Measurements from ENCODE around the gene MSI2. TPM values are rescaled to one million over a fixed set of nuclear protein-coding genes. Genes with fewer than 3 reads are reported as not detected.

The MSI2 gene
- total RNA-seq, 2 experiments from 2014 or later, result 59.6 to 61.7 TPM

- TF ChIP-seq, protein P1, sequence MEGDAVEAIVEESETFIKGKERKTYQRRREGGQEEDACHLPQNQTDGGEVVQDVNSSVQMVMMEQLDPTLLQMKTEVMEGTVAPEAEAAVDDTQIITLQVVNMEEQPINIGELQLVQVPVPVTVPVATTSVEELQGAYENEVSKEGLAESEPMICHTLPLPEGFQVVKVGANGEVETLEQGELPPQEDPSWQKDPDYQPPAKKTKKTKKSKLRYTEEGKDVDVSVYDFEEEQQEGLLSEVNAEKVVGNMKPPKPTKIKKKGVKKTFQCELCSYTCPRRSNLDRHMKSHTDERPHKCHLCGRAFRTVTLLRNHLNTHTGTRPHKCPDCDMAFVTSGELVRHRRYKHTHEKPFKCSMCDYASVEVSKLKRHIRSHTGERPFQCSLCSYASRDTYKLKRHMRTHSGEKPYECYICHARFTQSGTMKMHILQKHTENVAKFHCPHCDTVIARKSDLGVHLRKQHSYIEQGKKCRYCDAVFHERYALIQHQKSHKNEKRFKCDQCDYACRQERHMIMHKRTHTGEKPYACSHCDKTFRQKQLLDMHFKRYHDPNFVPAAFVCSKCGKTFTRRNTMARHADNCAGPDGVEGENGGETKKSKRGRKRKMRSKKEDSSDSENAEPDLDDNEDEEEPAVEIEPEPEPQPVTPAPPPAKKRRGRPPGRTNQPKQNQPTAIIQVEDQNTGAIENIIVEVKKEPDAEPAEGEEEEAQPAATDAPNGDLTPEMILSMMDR (IDR thresholded peaks at IDR 0.05), result no peak
- intact Hi-C loops (cut with micrococcal nuclease), result no loop called here
- ATAC-seq (no peak), DNase-seq (no peak)
- ChIA-PET POLR2A (interaction anchor here (1.1 to 1.5 kb wide), 2 partner anchors 10 to 11 kb away, joined by 3 to 4 read pairs; no protein-coding TSS in a partner anchor), CTCF (interaction anchor here (1.5 to 4.0 kb wide), 3 partner anchors 17 to 371 kb away, joined by 6 to 13 read pairs (median 8); no protein-coding TSS in a partner anchor)
- no peak overlapping the region for H3K4me3 Mint-ChIP-seq
- no peaks in the 10 kb centered on the region for H3K27me3 Mint-ChIP-seq
- no peak overlapping the region for H3K27ac Mint-ChIP-seq
- peaks cover 20% of the 10 kb centered on the region for H3K36me3 Mint-ChIP-seq (ENCODE audit: low read depth)
- peaks cover 33% of the 10 kb centered on the region for H3K4me1 Mint-ChIP-seq (ENCODE audit: low read depth)
- no peaks in the 10 kb centered on the region for H3K9me3 Mint-ChIP-seq
These were observed 358.4 kb downstream of the MSI2 start for GRCh38 chr17:57614742-57615141.

DNA sequence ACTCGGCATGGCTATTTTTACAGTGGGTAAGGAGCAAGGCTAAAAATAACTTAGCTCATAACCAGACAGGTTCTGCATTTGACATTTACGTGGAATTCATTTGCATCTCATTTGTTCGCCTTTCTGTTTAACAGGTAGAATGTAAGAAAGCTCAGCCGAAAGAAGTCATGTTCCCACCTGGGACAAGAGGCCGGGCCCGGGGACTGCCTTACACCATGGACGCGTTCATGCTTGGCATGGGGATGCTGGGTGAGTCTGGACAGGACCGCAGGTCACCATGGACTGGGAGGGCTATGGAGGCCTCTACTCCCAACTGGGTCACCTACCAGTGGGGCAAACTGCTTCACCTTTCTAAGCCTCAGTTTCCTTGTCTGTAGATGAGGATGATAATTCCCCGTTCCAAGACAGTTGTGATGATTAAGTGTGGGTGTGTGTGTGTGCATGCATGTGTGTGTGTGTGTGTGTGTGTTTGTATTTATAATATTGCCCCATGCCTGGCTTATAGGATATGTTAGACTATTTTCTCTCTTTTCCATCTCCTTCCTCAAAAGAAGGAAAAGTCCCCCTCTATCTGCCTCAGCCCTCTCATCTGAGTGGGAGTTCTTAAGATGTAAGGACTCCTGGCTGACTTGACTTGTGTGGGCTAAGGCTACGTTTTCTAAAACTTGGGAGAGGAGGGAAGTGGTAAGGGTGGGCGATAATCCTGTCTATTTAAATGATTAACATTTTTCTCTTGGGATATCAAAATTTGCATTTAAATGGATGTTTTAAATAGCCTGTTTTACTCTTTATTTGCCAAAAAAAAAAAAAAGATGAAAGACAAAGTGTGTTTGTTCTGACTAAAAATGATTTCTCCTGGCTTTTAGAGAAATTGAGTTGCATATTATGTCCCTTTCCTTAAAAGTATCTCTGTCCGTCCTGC, 359.8 kb downstream of the MSI2 start:
- POLR2A ChIA-PET, result interaction anchor here (1.1 kb wide), 1 partner anchor 13 kb away, joined by 3 read pairs; no protein-coding TSS in a partner anchor
- H3K9me3 Mint-ChIP-seq, result no peaks in the 10 kb centered on the region
- TF ChIP-seq, protein P1 (IDR thresholded peaks at IDR 0.05), result no peak
- H3K36me3 Mint-ChIP-seq (ENCODE audit: low read depth), result peaks cover 23% of the 10 kb centered on the region
- intact Hi-C loops (cut with micrococcal nuclease), result no loop called here
- H3K27ac Mint-ChIP-seq, result no peak overlapping the region
- H3K27me3 Mint-ChIP-seq, result no peaks in the 10 kb centered on the region
- no peak overlapping the region for H3K4me3 Mint-ChIP-seq
- peaks cover 28% of the 10 kb centered on the region for H3K4me1 Mint-ChIP-seq (ENCODE audit: low read depth)
- CTCF ChIA-PET, result interaction anchor here (0.7 to 4.0 kb wide), 3 partner anchors 18 to 372 kb away, joined by 3 to 13 read pairs (median 6); no protein-coding TSS in a partner anchor
- DNase-seq (no peak), ATAC-seq (no peak)

DNA sequence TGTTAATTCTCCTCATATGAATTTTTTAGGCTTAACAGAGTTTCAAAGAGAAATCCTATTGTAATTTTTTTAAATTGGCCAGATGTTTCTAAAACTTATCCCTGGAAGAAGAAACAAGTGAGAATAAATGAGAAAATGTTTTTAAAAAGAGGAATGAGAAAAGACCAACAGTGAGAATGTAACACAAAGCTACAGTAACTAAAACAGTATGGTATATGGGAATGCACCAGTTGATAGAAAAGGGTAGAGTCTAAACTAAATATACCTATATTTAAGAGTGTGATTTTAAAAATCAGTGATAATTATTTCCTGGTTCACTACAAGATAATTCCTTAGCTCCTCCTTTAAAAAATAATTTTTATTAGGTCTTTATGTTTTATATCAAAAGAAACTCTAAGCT, 360.9 kb downstream of the MSI2 start:
- Mint-ChIP-seq H3K9me3 (no peaks in the 10 kb centered on the region), H3K4me1 (ENCODE audit: low read depth) (peaks cover 19% of the 10 kb centered on the region), H3K4me3 (no peak overlapping the region), H3K36me3 (ENCODE audit: low read depth) (peaks cover 23% of the 10 kb centered on the region), H3K27ac (no peak overlapping the region), H3K27me3 (no peaks in the 10 kb centered on the region)
- TF ChIP-seq, protein P1 (IDR thresholded peaks at IDR 0.05), result no peak
- ATAC-seq (no peak), DNase-seq (no peak)
- intact Hi-C loops (cut with micrococcal nuclease), result no loop called here
- ChIA-PET CTCF (interaction anchor here (4.0 kb wide), 1 partner anchor 374 kb away, joined by 13 read pairs; no protein-coding TSS in a partner anchor), POLR2A (no interaction called here)

DNA sequence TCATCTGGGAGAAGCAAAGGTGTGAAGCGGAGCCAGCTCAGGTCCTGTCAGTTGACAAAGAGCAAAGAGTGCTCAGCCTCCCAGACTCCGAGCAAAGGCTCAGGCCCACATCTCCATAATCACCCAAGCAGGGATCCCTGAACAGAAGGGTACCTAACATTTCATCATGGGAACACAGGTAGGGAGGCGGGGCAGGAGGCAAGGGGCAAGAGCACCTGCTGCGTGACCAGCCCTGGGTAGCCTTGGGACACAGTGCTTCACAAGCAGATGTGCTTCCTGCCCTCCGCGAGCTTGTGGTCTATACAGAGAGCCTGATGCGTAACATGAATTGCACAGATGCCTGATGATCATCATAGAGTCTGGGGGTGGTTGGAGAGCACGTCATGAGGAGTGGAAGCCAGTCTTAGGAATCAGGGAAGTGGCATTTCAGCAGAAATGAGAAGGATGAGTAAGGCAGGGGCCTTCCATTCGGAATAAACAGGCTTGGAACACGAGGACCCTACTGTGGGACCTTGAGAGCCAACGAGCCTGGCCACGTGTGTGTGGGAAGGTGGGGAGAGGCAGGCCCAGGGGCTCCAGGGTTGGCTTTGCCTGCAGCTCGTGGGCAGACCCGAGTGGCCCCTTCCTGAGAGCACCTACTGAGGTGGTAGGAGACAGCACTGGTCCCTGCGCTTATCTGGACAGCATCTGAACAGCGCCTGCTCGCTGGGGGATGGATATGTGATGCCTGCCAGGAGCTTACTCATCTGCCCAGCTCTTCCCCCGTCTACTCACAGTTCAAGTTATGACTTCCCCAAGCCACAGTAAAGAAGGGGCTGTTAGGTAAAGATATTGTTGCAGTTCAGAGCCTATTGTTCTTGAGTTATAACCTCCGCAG, 363.0 kb downstream of the MSI2 start:
- DNase-seq (no peak), ATAC-seq (no peak)
- Mint-ChIP-seq H3K9me3 (no peaks in the 10 kb centered on the region), H3K27me3 (no peaks in the 10 kb centered on the region), H3K4me3 (no peak overlapping the region), H3K27ac (no peak overlapping the region), H3K36me3 (ENCODE audit: low read depth) (peaks cover 23% of the 10 kb centered on the region), H3K4me1 (ENCODE audit: low read depth) (peaks cover 23% of the 10 kb centered on the region)
- ChIA-PET POLR2A (no interaction called here), CTCF (no interaction called here)
- TF ChIP-seq, protein P1 (IDR thresholded peaks at IDR 0.05), result no peak
- intact Hi-C loops (cut with micrococcal nuclease), result no loop called here

Data from activated CD8-positive, alpha-beta T cell treated with anti-CD3 and anti-CD28 coated beads for 36 hours (primary cell).